A549 (cell line): ENCODE results near the gene ACSL5. TPM values are rescaled to one million over a fixed set of nuclear protein-coding genes. Genes with fewer than 3 reads are reported as not detected.

Experiments
- ATAC-seq, 2 experiments: fragments of 200-7000 bp in 1 of 2; fragments of >200 bp in 1 of 2; cut with Nextera tagmentation in 1 of 2; cut with Tn5 transposase in 1 of 2; 3 replicates each; pipeline versions ENCODE4 v1.8.0 to v1.9.1; 2018 to 2020; ENCODE audit warnings: mild to moderate bottlenecking in 1 of 2, moderate library complexity in 1 of 2
- CTCF ChIA-PET: fragments of 300-600 bp; sonication (Branson Sonifier 250); formaldehyde crosslinking; extraction: SDS; loops from one replicate; lab custom pipeline; 2021; ENCODE audit warnings: antibody characterized with exemption, inconsistent platforms; lab: Yijun Ruan, JAX
- POLR2A ChIA-PET: fragments of 350-600 bp; formaldehyde crosslinking; extraction: SDS; loops from one replicate; lab custom pipeline; 2021; ENCODE audit warnings: antibody characterized with exemption, inconsistent platforms; lab: Yijun Ruan, JAX
- DNase-seq, 2 experiments: peaks; one replicate each; pipeline versions ENCODE4 v3.0.0 to v3.0.0-alpha.2; 2011 to 2016; ENCODE audit warnings: low read depth in 1 of 2, low spot score in 1 of 2
- FAIRE-seq: peaks from 2 replicates; lab custom pipeline; 2011; peaks lifted over from hg19 to GRCh38; lab: Jason Lieb, UNC
- H3K27ac ChIP-seq, 2 experiments: fragments of >200 bp; sonication (Bioruptor Twin); formaldehyde crosslinking; 3 replicates each; pipeline ENCODE4 v1.5.1; 2016 to 2017
- H3K4me1 ChIP-seq: fragments of >200 bp; sonication (Bioruptor Twin); formaldehyde crosslinking; 3 replicates; pipeline ENCODE4 v1.6.1; 2016
- H3K4me2 ChIP-seq: fragments of >200 bp; sonication (Bioruptor Twin); formaldehyde crosslinking; 3 replicates; pipeline ENCODE4 v1.6.1; 2016
- H3K4me3 ChIP-seq: fragments of >200 bp; sonication (Bioruptor Twin); formaldehyde crosslinking; 3 replicates; pipeline ENCODE4 v1.5.1; 2016
- H3K9me3 ChIP-seq: fragments of >200 bp; sonication (Bioruptor Twin); formaldehyde crosslinking; 3 replicates; pipeline ENCODE4 v1.6.1; 2016
- CTCF ChIP-seq: fragments of >200 bp; sonication (Bioruptor Twin); formaldehyde crosslinking; IDR thresholded peaks from 3 replicates; pipeline ENCODE4 v1.5.1; 2016
- ELK1 ChIP-seq: fragments of 150-350 bp; IDR thresholded peaks from 2 replicates; pipeline ENCODE4 v1.6.1; 2014; ENCODE audit warnings: low read depth, mild to moderate bottlenecking, low read length
- EP300 ChIP-seq, 2 experiments: fragments of >200 bp; sonication (Bioruptor Twin); formaldehyde crosslinking; IDR thresholded peaks; 2 replicates in 1 of 2; 3 replicates in 1 of 2; pipeline ENCODE4 v1.6.1; 2016 to 2017
- FOXS1 ChIP-seq: fragments of 250-450 bp; sonication (Bioruptor Pico); IDR thresholded peaks from 2 replicates; pipeline ENCODE4 v1.5.0; 2020; ENCODE audit warnings: mild to moderate bottlenecking, moderate library complexity
- GATA3 ChIP-seq: IDR thresholded peaks from 2 replicates; pipeline ENCODE4 v1.6.1; 2012; ENCODE audit warnings: borderline replicate concordance
- HDAC2 ChIP-seq: fragments of 200-600 bp; sonication (generic); IDR thresholded peaks from 2 replicates; pipeline ENCODE4 v1.6.1; 2016
- HEYL ChIP-seq: fragments of 250-450 bp; sonication (Bioruptor Pico); IDR thresholded peaks from 2 replicates; pipeline ENCODE4 v1.8.0; 2021; ENCODE audit warnings: mild to moderate bottlenecking, moderate library complexity
- HMGXB4 ChIP-seq: fragments of 250-450 bp; sonication (Bioruptor Pico); IDR thresholded peaks from 2 replicates; pipeline ENCODE4 v1.5.0; 2021; ENCODE audit warnings: mild to moderate bottlenecking, moderate library complexity, borderline replicate concordance
- HOXB13 ChIP-seq: fragments of 250-450 bp; sonication (Bioruptor Pico); IDR thresholded peaks from 2 replicates; pipeline ENCODE4 v1.5.0; 2020; ENCODE audit warnings: low read depth, mild to moderate bottlenecking, moderate library complexity
- HOXB5 ChIP-seq: fragments of 250-450 bp; sonication (Bioruptor Pico); IDR thresholded peaks from 2 replicates; pipeline ENCODE4 v1.5.0; 2020; ENCODE audit warnings: mild to moderate bottlenecking, moderate library complexity
- KDM1A ChIP-seq: fragments of 200-600 bp; sonication (generic); IDR thresholded peaks from 2 replicates; pipeline ENCODE4 v1.6.1; 2016; ENCODE audit warnings: low read depth, mild to moderate bottlenecking
- KDM5A ChIP-seq: fragments of 200-600 bp; sonication (generic); IDR thresholded peaks from 2 replicates; pipeline ENCODE4 v1.6.1; 2016; ENCODE audit warnings: antibody characterized with exemption, mild to moderate bottlenecking
- MAFK ChIP-seq: fragments of 450-650 bp; IDR thresholded peaks from 2 replicates; pipeline ENCODE4 v1.6.1; 2014; ENCODE audit not compliant: partially characterized antibody
- NFE2L2 ChIP-seq: fragments of 150-350 bp; conservative IDR thresholded peaks from 2 replicates; pipeline ENCODE4 v1.6.1; 2014; ENCODE audit warnings: low read length
- NPAS2 ChIP-seq: fragments of 250-450 bp; sonication (Bioruptor Pico); IDR thresholded peaks from 2 replicates; pipeline ENCODE4 v1.8.0; 2022; ENCODE audit warnings: mild to moderate bottlenecking, moderate library complexity, borderline replicate concordance
- NR3C1 ChIP-seq: fragments of >200 bp; sonication (Bioruptor Twin); formaldehyde crosslinking; IDR thresholded peaks from 3 replicates; pipeline ENCODE4 v1.6.1; 2017
- POLR2AphosphoS2 ChIP-seq: conservative IDR thresholded peaks from 2 replicates; pipeline ENCODE4 v1.6.1; 2012; ENCODE audit warnings: low read length, improper control_type of control experiment, inconsistent platforms
- RAD21 ChIP-seq, 2 experiments: fragments of >200 bp in 1 of 2; sonication (Bioruptor Twin) in 1 of 2; formaldehyde crosslinking in 1 of 2; IDR thresholded peaks in 1 of 2; conservative IDR thresholded peaks in 1 of 2; 2 replicates in 1 of 2; 3 replicates in 1 of 2; pipeline ENCODE4 v1.6.1; 2012 to 2018; ENCODE audit warnings: inconsistent platforms in 1 of 2
- RCOR1 ChIP-seq: fragments of 150-350 bp; IDR thresholded peaks from 2 replicates; pipeline ENCODE4 v1.6.1; 2014; ENCODE audit warnings: antibody characterized with exemption, low read length, low read depth
- TFCP2L1 ChIP-seq: fragments of 250-450 bp; sonication (Bioruptor Pico); IDR thresholded peaks from 2 replicates; pipeline ENCODE4 v1.5.0; 2021; ENCODE audit warnings: mild to moderate bottlenecking
- ZSCAN20 ChIP-seq: fragments of 250-450 bp; sonication (Bioruptor Pico); IDR thresholded peaks from 2 replicates; pipeline ENCODE4 v1.8.0; 2022; ENCODE audit warnings: mild to moderate bottlenecking, moderate library complexity
- WGBS: methylation state at CpG from one replicate; pipeline ENCODE4 v1.1.6; 2017; ENCODE audit errors: missing lambda C conversion rate; 5-methylcytosine and 5-hydroxymethylcytosine counted together
- polyA plus RNA-seq, 4 experiments: library from polyadenylated mRNA; depleted of rRNA in 3 of 4; stranded (reverse); fragments of >200 nt; fragmentation: RNase III in 1 of 4; extraction: RNeasy Plus Mini Kit Qiagen cat#74134 plus additional on column Dnase treatment in 1 of 4; gene quantifications; 2 replicates in 3 of 4; 3 replicates in 1 of 4; pipeline ENCODE4 v1.2.3, GENCODE V29; 2011 to 2017
- TF ChIP-seq, protein P1 (sequence below): fragments of 200-600 bp; sonication (generic); IDR thresholded peaks from 2 replicates; pipeline ENCODE4 v1.6.1; 2016; ENCODE audit warnings: antibody characterized with exemption, mild to moderate bottlenecking, moderate library complexity
- TF ChIP-seq, protein P2 (sequence below): fragments of 250-450 bp; sonication (Bioruptor Pico); IDR thresholded peaks from 2 replicates; pipeline ENCODE4 v1.5.0; 2020; ENCODE audit warnings: low read depth, mild to moderate bottlenecking, moderate library complexity

The ACSL5 gene
- polyA plus RNA-seq, 2 of the 4 experiments (the other 2 are of a cell fraction) = 0.15 to 0.25 TPM

DNA sequence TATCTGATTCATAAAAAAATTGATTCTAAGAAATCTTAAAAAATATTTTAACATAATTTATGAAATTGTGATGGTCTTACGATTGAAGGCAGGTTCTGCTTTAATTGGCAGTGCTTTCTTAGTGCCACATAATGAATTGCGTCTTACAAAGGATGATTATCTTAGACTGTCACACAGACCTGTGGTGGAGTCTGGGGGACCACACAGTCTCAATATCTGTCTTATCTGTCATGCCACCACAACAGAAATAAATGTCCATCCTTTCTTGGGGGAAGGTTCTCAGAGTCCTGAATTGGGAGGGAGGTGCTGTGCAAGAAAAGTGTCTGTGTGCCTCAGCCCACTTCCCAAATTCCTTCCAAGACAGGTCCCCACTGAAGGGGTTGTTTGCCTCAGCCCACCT lies 38.8 kb downstream of the ACSL5 start:
- FAIRE-seq = no peak
- CTCF ChIA-PET = interaction anchor here (0.8 to 1.5 kb wide), 2 partner anchors 25 to 48 kb away, joined by 3 read pairs; no protein-coding TSS in a partner anchor

DNA sequence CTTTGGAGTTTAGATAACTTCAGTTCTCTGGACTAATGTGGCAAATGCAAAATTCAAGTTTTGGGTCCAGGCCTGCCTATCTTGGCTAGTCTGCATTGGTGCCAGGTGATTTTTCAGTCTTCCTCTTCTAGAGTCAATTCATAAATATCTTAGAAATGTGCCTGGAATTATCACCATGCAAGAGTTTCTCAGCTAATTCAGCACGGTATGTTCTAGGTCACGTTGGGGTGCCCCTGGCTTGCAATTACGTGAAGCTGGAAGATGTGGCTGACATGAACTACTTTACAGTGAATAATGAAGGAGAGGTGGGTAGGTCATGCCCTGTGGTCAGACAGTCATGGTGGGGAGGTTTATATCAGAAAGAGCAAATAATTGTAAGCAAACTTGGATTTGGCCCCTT lies 47.8 kb downstream of the ACSL5 start:
- TF ChIP-seq HEYL (CRISPR knock-in tag) (no peak), HMGXB4 (CRISPR knock-in tag) (no peak), ELK1 (no peak), FOXS1 (no peak), HDAC2 (no peak), TFCP2L1 (CRISPR knock-in tag) (no peak), CTCF (no peak), KDM5A (no peak), MAFK (no peak), HOXB13 (CRISPR knock-in tag) (no peak), ZSCAN20 (no peak), RCOR1 (no peak), POLR2AphosphoS2 (no peak)
- TF ChIP-seq, protein P1, sequence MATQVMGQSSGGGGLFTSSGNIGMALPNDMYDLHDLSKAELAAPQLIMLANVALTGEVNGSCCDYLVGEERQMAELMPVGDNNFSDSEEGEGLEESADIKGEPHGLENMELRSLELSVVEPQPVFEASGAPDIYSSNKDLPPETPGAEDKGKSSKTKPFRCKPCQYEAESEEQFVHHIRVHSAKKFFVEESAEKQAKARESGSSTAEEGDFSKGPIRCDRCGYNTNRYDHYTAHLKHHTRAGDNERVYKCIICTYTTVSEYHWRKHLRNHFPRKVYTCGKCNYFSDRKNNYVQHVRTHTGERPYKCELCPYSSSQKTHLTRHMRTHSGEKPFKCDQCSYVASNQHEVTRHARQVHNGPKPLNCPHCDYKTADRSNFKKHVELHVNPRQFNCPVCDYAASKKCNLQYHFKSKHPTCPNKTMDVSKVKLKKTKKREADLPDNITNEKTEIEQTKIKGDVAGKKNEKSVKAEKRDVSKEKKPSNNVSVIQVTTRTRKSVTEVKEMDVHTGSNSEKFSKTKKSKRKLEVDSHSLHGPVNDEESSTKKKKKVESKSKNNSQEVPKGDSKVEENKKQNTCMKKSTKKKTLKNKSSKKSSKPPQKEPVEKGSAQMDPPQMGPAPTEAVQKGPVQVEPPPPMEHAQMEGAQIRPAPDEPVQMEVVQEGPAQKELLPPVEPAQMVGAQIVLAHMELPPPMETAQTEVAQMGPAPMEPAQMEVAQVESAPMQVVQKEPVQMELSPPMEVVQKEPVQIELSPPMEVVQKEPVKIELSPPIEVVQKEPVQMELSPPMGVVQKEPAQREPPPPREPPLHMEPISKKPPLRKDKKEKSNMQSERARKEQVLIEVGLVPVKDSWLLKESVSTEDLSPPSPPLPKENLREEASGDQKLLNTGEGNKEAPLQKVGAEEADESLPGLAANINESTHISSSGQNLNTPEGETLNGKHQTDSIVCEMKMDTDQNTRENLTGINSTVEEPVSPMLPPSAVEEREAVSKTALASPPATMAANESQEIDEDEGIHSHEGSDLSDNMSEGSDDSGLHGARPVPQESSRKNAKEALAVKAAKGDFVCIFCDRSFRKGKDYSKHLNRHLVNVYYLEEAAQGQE = no peak
- TF ChIP-seq, protein P2, sequence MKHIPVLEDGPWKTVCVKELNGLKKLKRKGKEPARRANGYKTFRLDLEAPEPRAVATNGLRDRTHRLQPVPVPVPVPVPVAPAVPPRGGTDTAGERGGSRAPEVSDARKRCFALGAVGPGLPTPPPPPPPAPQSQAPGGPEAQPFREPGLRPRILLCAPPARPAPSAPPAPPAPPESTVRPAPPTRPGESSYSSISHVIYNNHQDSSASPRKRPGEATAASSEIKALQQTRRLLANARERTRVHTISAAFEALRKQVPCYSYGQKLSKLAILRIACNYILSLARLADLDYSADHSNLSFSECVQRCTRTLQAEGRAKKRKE = no peak
- POLR2A ChIA-PET = no interaction called here
- WGBS = 88% methylated on average over 3 of the region's 3 CpGs
- no peak overlapping the region for H3K4me2 ChIP-seq
- H3K4me3 ChIP-seq = no peak overlapping the region
- ATAC-seq (no peak), DNase-seq (no peak), FAIRE-seq (no peak)
- H3K27ac ChIP-seq = no peak overlapping the region
- CTCF ChIA-PET = interaction anchor here (0.9 to 3.4 kb wide), 3 partner anchors 13 to 35 kb away, joined by 3 to 9 read pairs (median 3); partner anchors contain the start of gene ZDHHC6
- H3K4me1 ChIP-seq = no peaks in the 10 kb centered on the region
- H3K9me3 ChIP-seq = no peaks in the 10 kb centered on the region

More for the DNA sequence above, 38.8 kb downstream of the ACSL5 start:
- no peak overlapping the region for H3K4me3 ChIP-seq
- WGBS = 74% methylated on average over 2 of the region's 2 CpGs
- H3K9me3 ChIP-seq = no peaks in the 10 kb centered on the region
- no peak for DNase-seq
- H3K4me2 ChIP-seq = no peak overlapping the region
- no peak for TF ChIP-seq KDM1A
- TF ChIP-seq GATA3 = no peak
- no peak for TF ChIP-seq NR3C1
- no peak for TF ChIP-seq NFE2L2
- TF ChIP-seq, protein P2 = no peak
- no peak for TF ChIP-seq NPAS2
- no peak for TF ChIP-seq HOXB5 (CRISPR knock-in tag)
- TF ChIP-seq RAD21 (conservative IDR thresholded peaks at IDR 0.05 in 1 of 2, IDR thresholded peaks at IDR 0.05 in 1 of 2) = no peak
- no peak for TF ChIP-seq EP300 (IDR thresholded peaks at IDR 0.05)
- TF ChIP-seq HDAC2 = no peak
- POLR2A ChIA-PET = no interaction called here
- no peak overlapping the region for H3K27ac ChIP-seq
- no peak for ATAC-seq
- H3K4me1 ChIP-seq = no peaks in the 10 kb centered on the region
